KOPT-K1 (cell line): ENCODE data around the gene VGLL4.
"Not testable (repeated sequence)": the region's sequence is repeated elsewhere in the genome, so short reads cannot be mapped to it uniquely, and the experiment has no call there.

ENCODE experiments used
- H3K27ac ChIP-seq: fragments of 200-600 bp; sonication (generic); 2 replicates; pipeline ENCODE4 v1.5.1; 2016; ENCODE audit warnings: antibody characterized with exemption, mild to moderate bottlenecking, low read depth, low read length; ENCODE audit not compliant: poor library complexity, severe bottlenecking
- H3K36me3 ChIP-seq: fragments of 200-600 bp; sonication (generic); 2 replicates; pipeline ENCODE4 v1.5.1; 2017; ENCODE audit warnings: antibody characterized with exemption, mild to moderate bottlenecking, low read length, moderate library complexity; ENCODE audit not compliant: insufficient read depth
- H3K9me3 ChIP-seq: fragments of 200-600 bp; sonication (generic); 2 replicates; pipeline ENCODE4 v1.5.1; 2017; ENCODE audit warnings: antibody characterized with exemption, low read length, mild to moderate bottlenecking; ENCODE audit not compliant: insufficient read depth, poor library complexity, severe bottlenecking

The VGLL4 gene

GRCh38 chr3:11530153-11530721, 113.5 kb downstream of the VGLL4 start:
- Histone ChIP-seq H3K27ac (no peak overlapping the region), H3K9me3 (no peaks in the 10 kb centered on the region), H3K36me3 (no peaks in the 10 kb centered on the region)

GRCh38 chr3:11529281-11529680, 114.4 kb downstream of the VGLL4 start:
- Histone ChIP-seq H3K9me3 (no peaks in the 10 kb centered on the region), H3K27ac (no peak overlapping the region), H3K36me3 (no peaks in the 10 kb centered on the region)

- not testable (repeated sequence) for H3K9me3 ChIP-seq, H3K36me3 ChIP-seq, H3K27ac ChIP-seq
Observed at GRCh38 chr3:11526121-11526520, 117.6 kb downstream of the VGLL4 start.

- Histone ChIP-seq H3K36me3 (no peaks in the 10 kb centered on the region), H3K9me3 (no peaks in the 10 kb centered on the region), H3K27ac (no peak overlapping the region)
Observed at GRCh38 chr3:11523572-11524101, 120.1 kb downstream of the VGLL4 start.

- H3K36me3 ChIP-seq: no peaks in the 10 kb centered on the region
- no peaks in the 10 kb centered on the region for H3K9me3 ChIP-seq
- H3K27ac ChIP-seq: no peak overlapping the region
Observed at GRCh38 chr3:11522953-11523571, 120.7 kb downstream of the VGLL4 start.

- Histone ChIP-seq H3K27ac (no peak overlapping the region), H3K36me3 (no peaks in the 10 kb centered on the region)
Observed at GRCh38 chr3:11522398-11522715, 121.4 kb downstream of the VGLL4 start.

GRCh38 chr3:11521167-11521566, 122.5 kb downstream of the VGLL4 start:
- Histone ChIP-seq H3K9me3 (no peaks in the 10 kb centered on the region), H3K36me3 (no peaks in the 10 kb centered on the region), H3K27ac (no peak overlapping the region)

More at GRCh38 chr3:11522398-11522715, 121.4 kb downstream of the VGLL4 start:
- no peaks in the 10 kb centered on the region for H3K9me3 ChIP-seq

- H3K27ac ChIP-seq: no peak overlapping the region
- no peaks in the 10 kb centered on the region for H3K36me3 ChIP-seq
- no peaks in the 10 kb centered on the region for H3K9me3 ChIP-seq
Observed at GRCh38 chr3:11517601-11518000, 126.1 kb downstream of the VGLL4 start.

GRCh38 chr3:11514191-11514821, 129.4 kb downstream of the VGLL4 start:
- Histone ChIP-seq H3K9me3 (no peaks in the 10 kb centered on the region), H3K36me3 (no peaks in the 10 kb centered on the region), H3K27ac (no peak overlapping the region)

- no peak overlapping the region for H3K27ac ChIP-seq
- no peaks in the 10 kb centered on the region for H3K36me3 ChIP-seq
- H3K9me3 ChIP-seq: no peaks in the 10 kb centered on the region
Observed at GRCh38 chr3:11513817-11514135, 129.9 kb downstream of the VGLL4 start.

- not testable (repeated sequence) for H3K9me3 ChIP-seq, H3K27ac ChIP-seq, H3K36me3 ChIP-seq
Observed at GRCh38 chr3:11513125-11513816, 130.4 kb downstream of the VGLL4 start.

GRCh38 chr3:11511606-11512005, 132.1 kb downstream of the VGLL4 start:
- H3K27ac ChIP-seq, H3K9me3 ChIP-seq: not testable (repeated sequence)

GRCh38 chr3:11510356-11510755, 133.4 kb downstream of the VGLL4 start:
- Histone ChIP-seq H3K9me3 (no peaks in the 10 kb centered on the region), H3K36me3 (no peaks in the 10 kb centered on the region), H3K27ac (no peak overlapping the region)

More at GRCh38 chr3:11511606-11512005, 132.1 kb downstream of the VGLL4 start:
- H3K36me3 ChIP-seq: not testable (repeated sequence)

- no peaks in the 10 kb centered on the region for H3K9me3 ChIP-seq
- no peaks in the 10 kb centered on the region for H3K36me3 ChIP-seq
- H3K27ac ChIP-seq: no peak overlapping the region
Observed at GRCh38 chr3:11510001-11510340, 133.7 kb downstream of the VGLL4 start.

GRCh38 chr3:11509173-11510000, 134.3 kb downstream of the VGLL4 start:
- Histone ChIP-seq H3K9me3 (no peaks in the 10 kb centered on the region), H3K27ac (no peak overlapping the region), H3K36me3 (no peaks in the 10 kb centered on the region)
